ENCODE measurements around the gene DTWD2.
"Not testable (repeated sequence)": the region's sequence is repeated elsewhere in the genome, so short reads cannot be mapped to it uniquely, and the experiment has no call there.

DTWD2 gene

GRCh38 chr5:118987988-118988865, at the start of gene DTWD2:
TSS of gene DTWD2 (minus strand) at chr5:118988547. CDS start at chr5:118988511, 36 bp downstream.
- FAIRE-seq = peak; percentile 82

GRCh38 chr5:119037496-119038215, 49.3 kb upstream of the DTWD2 start:
- no peak for FAIRE-seq

GRCh38 chr5:119036101-119036762, 47.9 kb upstream of the DTWD2 start:
- FAIRE-seq = peak; percentile 23

- FAIRE-seq = no peak
These were observed 44.8 kb upstream of the DTWD2 start for GRCh38 chr5:119033135-119033534.

GRCh38 chr5:119032656-119033055, 44.3 kb upstream of the DTWD2 start:
- no peak for FAIRE-seq

GRCh38 chr5:119031905-119032304, 43.6 kb upstream of the DTWD2 start:
- no peak for FAIRE-seq

- no peak for FAIRE-seq
These were observed 42.9 kb upstream of the DTWD2 start for GRCh38 chr5:119031011-119031886.

- FAIRE-seq = no peak
These were observed 40.2 kb upstream of the DTWD2 start for GRCh38 chr5:119028575-119028974.

GRCh38 chr5:119022773-119023172, 34.4 kb upstream of the DTWD2 start:
- no peak for FAIRE-seq

GRCh38 chr5:119022017-119022745, 33.8 kb upstream of the DTWD2 start:
- FAIRE-seq = peak; percentile 95

- FAIRE-seq = no peak
These were observed 32.9 kb upstream of the DTWD2 start for GRCh38 chr5:119021149-119021732.

- FAIRE-seq = no peak
These were observed 31.6 kb upstream of the DTWD2 start for GRCh38 chr5:119019949-119020348.

GRCh38 chr5:119019501-119019900, 31.2 kb upstream of the DTWD2 start:
- FAIRE-seq = peak; percentile 37

- FAIRE-seq = no peak
These were observed 29.6 kb upstream of the DTWD2 start for GRCh38 chr5:119017994-119018393.

GRCh38 chr5:119016125-119016774, 27.9 kb upstream of the DTWD2 start:
- no peak for FAIRE-seq

GRCh38 chr5:119011186-119011585, 22.8 kb upstream of the DTWD2 start:
- FAIRE-seq = no peak

- no peak for FAIRE-seq
These were observed 21.9 kb upstream of the DTWD2 start for GRCh38 chr5:119010206-119010605.

GRCh38 chr5:119009131-119009530, 20.8 kb upstream of the DTWD2 start:
- no peak for FAIRE-seq

GRCh38 chr5:118999696-119000095, 11.3 kb upstream of the DTWD2 start:
- no peak for FAIRE-seq

- not testable (repeated sequence) for FAIRE-seq
These were observed 10.5 kb upstream of the DTWD2 start for GRCh38 chr5:118998861-118999260.

- FAIRE-seq = no peak
These were observed 7.8 kb upstream of the DTWD2 start for GRCh38 chr5:118996098-118996497.
